Measurements from ENCODE around the gene TMA16.
"Not testable (repeated sequence)": the region's sequence is repeated elsewhere in the genome, so short reads cannot be mapped to it uniquely, and the experiment has no call there.

TMA16 gene

DNA sequence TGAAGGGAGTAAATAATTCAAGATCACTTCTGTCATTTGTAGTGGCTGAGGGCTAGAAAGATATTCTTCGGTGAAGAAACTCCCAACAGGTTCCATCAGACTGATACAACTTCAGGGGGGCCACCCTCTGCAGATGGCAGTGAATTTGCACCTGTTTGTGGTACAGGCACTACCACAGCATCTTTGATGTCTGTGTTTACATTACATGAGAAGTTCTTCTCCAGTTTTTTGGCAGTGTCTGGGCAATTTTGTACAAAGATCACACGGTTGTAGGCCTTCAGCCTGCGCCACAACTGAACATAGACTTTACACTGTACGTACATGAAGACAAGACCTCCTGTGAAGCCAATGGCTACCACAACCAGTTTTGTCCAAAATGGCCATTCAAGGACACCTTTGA lies 34.2 kb downstream of the TMA16 start:
- Histone ChIP-seq H3K27me3 (ENCODE audit: control insufficient read depth, insufficient read depth, low read length) (no peaks in the 10 kb centered on the region), H3K4me1 (ENCODE audit: control insufficient read depth, insufficient read depth, low read length) (no peaks in the 10 kb centered on the region), H3K36me3 (ENCODE audit: control insufficient read depth, insufficient read depth, low read length) (no peaks in the 10 kb centered on the region), H3K4me3 (ENCODE audit: low read length) (no peak overlapping the region), H3K27ac (ENCODE audit: low read depth, low read length) (no peak overlapping the region), H3K9ac (ENCODE audit: low read length) (no peak overlapping the region)

DNA sequence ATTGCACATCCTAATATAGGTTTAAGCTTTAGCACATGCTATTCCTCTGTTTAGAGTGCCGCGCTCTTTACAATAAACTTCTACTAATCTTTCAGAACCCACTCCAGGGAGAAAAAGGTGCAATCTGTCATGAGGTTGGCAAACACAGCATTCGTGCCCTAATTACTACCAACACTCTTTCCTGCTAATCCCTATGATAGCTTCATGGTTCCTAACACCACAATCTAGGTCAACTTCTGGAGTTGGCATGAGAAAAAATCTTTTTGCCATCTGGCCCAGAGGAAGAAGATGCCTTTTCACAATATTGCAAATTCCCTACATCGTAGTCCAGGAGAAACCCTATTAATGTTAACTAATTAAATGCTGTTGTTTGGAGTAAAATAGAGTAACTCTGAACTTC lies 39.6 kb downstream of the TMA16 start:
- Histone ChIP-seq H3K4me3 (ENCODE audit: low read length) (no peak overlapping the region), H3K9ac (ENCODE audit: low read length) (no peak overlapping the region), H3K4me1 (ENCODE audit: control insufficient read depth, insufficient read depth, low read length) (no peaks in the 10 kb centered on the region), H3K36me3 (ENCODE audit: control insufficient read depth, insufficient read depth, low read length) (no peaks in the 10 kb centered on the region), H3K27me3 (ENCODE audit: control insufficient read depth, insufficient read depth, low read length) (no peaks in the 10 kb centered on the region), H3K27ac (ENCODE audit: low read depth, low read length) (no peak overlapping the region)

DNA sequence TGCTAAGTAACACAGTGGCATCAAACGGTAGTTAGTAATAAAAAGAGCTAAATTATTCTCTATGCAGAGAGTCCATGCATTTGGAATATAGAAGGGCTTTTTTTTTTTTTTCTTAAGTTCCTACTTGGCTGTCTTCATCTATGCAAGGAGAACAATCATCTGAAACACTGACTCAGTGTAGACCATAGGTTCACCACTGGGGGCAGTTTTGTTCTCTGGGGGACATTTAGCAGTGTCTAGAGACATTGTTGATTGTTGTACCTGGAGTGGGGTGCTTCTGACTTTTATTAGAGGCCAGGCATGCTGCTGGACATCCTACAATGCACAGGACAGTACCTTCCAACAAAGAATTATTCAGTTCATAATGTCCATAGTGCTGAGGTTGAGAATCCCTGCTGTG lies 41.2 kb downstream of the TMA16 start:
- Histone ChIP-seq H3K27ac (ENCODE audit: low read depth, low read length) (no peak overlapping the region), H3K9ac (ENCODE audit: low read length) (no peak overlapping the region), H3K4me3 (ENCODE audit: low read length) (no peak overlapping the region), H3K27me3 (ENCODE audit: control insufficient read depth, insufficient read depth, low read length) (no peaks in the 10 kb centered on the region), H3K4me1 (ENCODE audit: control insufficient read depth, insufficient read depth, low read length) (no peaks in the 10 kb centered on the region), H3K36me3 (ENCODE audit: control insufficient read depth, insufficient read depth, low read length) (no peaks in the 10 kb centered on the region)

DNA sequence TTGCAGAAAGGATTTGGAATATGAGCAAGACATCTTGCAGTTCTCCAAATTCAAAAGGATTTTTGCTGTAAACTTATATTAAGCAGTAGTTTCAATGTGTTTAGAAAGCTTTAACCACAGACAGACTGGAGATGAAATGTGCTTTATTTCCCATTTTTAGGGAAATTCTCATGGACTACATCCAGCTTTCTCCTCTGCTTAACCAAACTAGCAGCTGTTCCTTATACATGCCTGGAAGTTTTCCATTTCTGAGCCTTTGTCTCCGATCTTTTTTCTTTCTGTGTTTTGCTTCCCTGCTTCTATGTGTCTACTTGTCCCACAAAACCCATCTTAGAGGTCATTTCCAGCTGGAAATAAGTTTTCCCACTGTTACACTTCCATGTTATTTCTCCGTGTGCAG lies 41.6 kb downstream of the TMA16 start:
- no peak overlapping the region for H3K27ac ChIP-seq (ENCODE audit: low read depth, low read length)
- no peak overlapping the region for H3K9ac ChIP-seq (ENCODE audit: low read length)
- H3K36me3 ChIP-seq (ENCODE audit: control insufficient read depth, insufficient read depth, low read length), result no peaks in the 10 kb centered on the region
- H3K27me3 ChIP-seq (ENCODE audit: control insufficient read depth, insufficient read depth, low read length), result no peaks in the 10 kb centered on the region
- no peak overlapping the region for H3K4me3 ChIP-seq (ENCODE audit: low read length)
- H3K4me1 ChIP-seq (ENCODE audit: control insufficient read depth, insufficient read depth, low read length), result no peaks in the 10 kb centered on the region

DNA sequence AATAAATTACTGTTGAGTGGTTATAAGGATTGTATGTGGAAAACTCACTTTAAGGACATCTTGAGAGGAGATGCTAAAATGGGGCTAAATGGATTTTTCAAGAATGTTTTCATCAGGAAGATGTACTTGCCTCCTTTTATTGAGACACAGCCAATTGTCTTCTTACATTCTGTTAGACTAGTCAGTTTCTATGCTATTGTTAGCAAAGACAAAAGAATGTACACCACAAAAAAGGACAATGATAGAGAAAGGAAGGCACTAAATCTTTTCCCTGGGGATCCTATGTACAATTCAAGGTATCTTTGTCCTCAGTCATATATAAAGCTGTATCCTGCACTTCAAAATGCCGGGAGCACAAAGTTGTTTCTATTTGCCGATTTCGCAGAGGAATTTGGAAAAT lies 42.6 kb downstream of the TMA16 start:
- H3K4me1 ChIP-seq (ENCODE audit: control insufficient read depth, insufficient read depth, low read length), result no peaks in the 10 kb centered on the region
- no peak overlapping the region for H3K4me3 ChIP-seq (ENCODE audit: low read length)
- H3K27ac ChIP-seq (ENCODE audit: low read depth, low read length), result no peak overlapping the region
- no peaks in the 10 kb centered on the region for H3K27me3 ChIP-seq (ENCODE audit: control insufficient read depth, insufficient read depth, low read length)
- H3K36me3 ChIP-seq (ENCODE audit: control insufficient read depth, insufficient read depth, low read length), result no peaks in the 10 kb centered on the region
- no peak overlapping the region for H3K9ac ChIP-seq (ENCODE audit: low read length)

DNA sequence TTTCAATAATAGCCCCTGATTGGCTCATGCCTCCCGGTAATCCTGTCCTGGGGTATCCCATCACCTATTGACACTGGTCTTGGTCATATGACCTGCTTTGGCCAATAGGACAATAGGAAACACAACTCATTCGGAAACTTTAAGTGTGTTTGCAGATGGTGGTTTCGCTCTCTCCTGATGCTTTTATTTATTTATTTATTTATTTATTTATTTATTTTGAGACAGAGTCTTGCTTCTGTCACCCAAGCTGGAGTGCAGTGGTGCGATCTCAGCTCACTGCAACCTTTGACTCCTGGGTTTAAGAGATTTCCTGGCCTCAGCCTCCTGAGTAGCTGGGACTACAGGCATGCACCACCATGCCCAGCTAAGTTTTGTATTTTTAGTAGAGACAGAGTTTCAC lies 44.3 kb downstream of the TMA16 start:
- H3K36me3 ChIP-seq (ENCODE audit: control insufficient read depth, insufficient read depth, low read length); H3K27me3 ChIP-seq (ENCODE audit: control insufficient read depth, insufficient read depth, low read length); H3K9ac ChIP-seq (ENCODE audit: low read length); H3K27ac ChIP-seq (ENCODE audit: low read depth, low read length); H3K4me3 ChIP-seq (ENCODE audit: low read length); H3K4me1 ChIP-seq (ENCODE audit: control insufficient read depth, insufficient read depth, low read length): not testable (repeated sequence)

DNA sequence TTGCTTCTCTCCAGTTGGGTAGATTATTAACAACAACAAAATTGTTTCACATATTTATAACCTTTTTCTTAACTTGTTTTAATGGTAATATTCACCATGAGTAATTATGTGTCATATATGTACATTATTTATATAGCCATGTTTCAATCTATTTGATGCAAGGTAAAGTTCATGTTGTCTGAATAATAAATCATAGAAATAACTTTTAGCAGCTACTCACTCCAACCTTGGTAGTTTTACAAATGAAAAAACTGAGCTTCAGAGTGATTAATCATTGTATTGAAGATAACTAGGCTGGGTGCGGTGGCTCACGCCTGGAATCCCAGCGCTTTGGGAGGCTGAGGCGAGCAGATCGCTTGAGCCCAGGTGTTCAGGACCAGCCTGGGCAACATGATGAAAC lies 46.0 kb downstream of the TMA16 start:
- Histone ChIP-seq H3K36me3 (ENCODE audit: control insufficient read depth, insufficient read depth, low read length) (no peaks in the 10 kb centered on the region), H3K27ac (ENCODE audit: low read depth, low read length) (no peak overlapping the region), H3K4me1 (ENCODE audit: control insufficient read depth, insufficient read depth, low read length) (no peaks in the 10 kb centered on the region), H3K27me3 (ENCODE audit: control insufficient read depth, insufficient read depth, low read length) (no peaks in the 10 kb centered on the region), H3K9ac (ENCODE audit: low read length) (no peak overlapping the region), H3K4me3 (ENCODE audit: low read length) (no peak overlapping the region)

DNA sequence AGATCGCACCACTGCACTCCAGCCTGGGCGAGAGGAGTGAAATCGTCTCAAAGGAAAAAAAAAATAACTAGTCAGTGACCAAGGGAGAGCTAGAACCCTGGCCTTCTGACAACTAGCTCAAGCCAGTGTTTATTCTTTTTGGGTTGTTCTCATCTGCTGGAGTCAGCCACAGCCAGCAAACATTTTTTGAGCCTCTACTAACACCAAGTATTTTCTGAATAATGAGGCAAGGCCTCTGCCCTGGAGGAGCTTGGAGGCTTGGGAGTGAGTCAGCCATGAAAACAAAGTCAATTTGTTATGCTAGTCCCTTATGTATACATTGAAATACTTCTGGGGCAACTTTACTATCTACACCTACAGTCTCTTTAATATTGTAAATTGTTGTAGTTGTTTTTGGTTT lies 46.5 kb downstream of the TMA16 start:
- Histone ChIP-seq H3K9ac (ENCODE audit: low read length) (no peak overlapping the region), H3K4me1 (ENCODE audit: control insufficient read depth, insufficient read depth, low read length) (no peaks in the 10 kb centered on the region), H3K4me3 (ENCODE audit: low read length) (no peak overlapping the region), H3K27ac (ENCODE audit: low read depth, low read length) (no peak overlapping the region), H3K27me3 (ENCODE audit: control insufficient read depth, insufficient read depth, low read length) (no peaks in the 10 kb centered on the region), H3K36me3 (ENCODE audit: control insufficient read depth, insufficient read depth, low read length) (no peaks in the 10 kb centered on the region)

DNA sequence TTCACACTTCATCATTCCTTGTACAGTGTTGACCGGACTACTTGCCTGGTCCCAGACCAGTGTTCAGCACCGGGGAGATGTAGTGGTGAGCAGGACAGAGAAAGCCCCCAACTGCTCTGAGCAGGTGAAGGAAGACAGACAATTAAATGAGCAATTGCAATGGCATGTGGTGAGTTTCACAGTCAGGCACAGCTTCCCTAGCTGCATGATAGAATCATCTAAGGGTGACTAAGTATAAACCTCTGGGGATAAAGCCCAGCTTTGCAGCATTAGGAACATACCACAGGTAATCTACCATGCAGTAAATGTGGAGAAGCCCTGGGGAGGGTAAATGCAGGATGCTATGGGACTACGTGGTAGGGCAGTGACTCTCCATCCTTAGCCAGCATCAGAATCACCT lies 47.8 kb downstream of the TMA16 start:
- Histone ChIP-seq H3K4me1 (ENCODE audit: control insufficient read depth, insufficient read depth, low read length) (no peaks in the 10 kb centered on the region), H3K36me3 (ENCODE audit: control insufficient read depth, insufficient read depth, low read length) (no peaks in the 10 kb centered on the region), H3K9ac (ENCODE audit: low read length) (no peak overlapping the region), H3K27ac (ENCODE audit: low read depth, low read length) (no peak overlapping the region), H3K4me3 (ENCODE audit: low read length) (no peak overlapping the region), H3K27me3 (ENCODE audit: control insufficient read depth, insufficient read depth, low read length) (no peaks in the 10 kb centered on the region)

DNA sequence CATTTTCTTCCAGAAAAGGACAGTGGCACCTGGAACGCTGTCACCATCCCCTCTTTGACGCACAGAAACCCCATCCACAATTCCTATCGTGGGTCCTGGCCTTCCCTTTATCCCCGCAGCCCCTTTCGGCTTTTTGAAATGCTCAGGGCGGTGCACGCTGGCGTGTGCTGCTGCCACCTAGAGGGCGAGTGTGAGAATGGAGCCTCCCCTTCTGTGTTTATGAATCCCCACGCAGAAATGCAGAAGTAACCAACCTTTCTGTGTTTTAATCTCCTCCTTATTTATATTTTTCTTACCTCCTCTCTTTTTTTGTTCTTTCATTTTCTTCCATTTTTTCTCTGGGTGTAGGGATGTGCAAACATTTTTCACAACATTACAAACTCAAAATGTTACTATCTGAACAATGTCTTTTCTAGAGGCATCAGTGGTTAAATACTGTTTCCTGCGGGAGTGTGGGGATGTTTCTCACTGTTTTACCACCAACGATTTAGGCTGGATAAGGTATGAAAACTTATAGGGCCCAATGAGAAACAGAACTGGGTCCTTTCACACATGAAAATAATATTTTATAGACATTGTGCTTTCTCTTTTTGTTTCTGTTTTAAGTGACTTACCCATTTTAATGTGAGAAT lies 50.0 kb downstream of the TMA16 start:
- no peaks in the 10 kb centered on the region for H3K4me1 ChIP-seq (ENCODE audit: control insufficient read depth, insufficient read depth, low read length)
- H3K4me3 ChIP-seq (ENCODE audit: low read length), result peak overlapping the region; percentile 42
- no peak overlapping the region for H3K27ac ChIP-seq (ENCODE audit: low read depth, low read length)
- no peaks in the 10 kb centered on the region for H3K36me3 ChIP-seq (ENCODE audit: control insufficient read depth, insufficient read depth, low read length)
- H3K27me3 ChIP-seq (ENCODE audit: control insufficient read depth, insufficient read depth, low read length), result no peaks in the 10 kb centered on the region
- no peak overlapping the region for H3K9ac ChIP-seq (ENCODE audit: low read length)

DNA sequence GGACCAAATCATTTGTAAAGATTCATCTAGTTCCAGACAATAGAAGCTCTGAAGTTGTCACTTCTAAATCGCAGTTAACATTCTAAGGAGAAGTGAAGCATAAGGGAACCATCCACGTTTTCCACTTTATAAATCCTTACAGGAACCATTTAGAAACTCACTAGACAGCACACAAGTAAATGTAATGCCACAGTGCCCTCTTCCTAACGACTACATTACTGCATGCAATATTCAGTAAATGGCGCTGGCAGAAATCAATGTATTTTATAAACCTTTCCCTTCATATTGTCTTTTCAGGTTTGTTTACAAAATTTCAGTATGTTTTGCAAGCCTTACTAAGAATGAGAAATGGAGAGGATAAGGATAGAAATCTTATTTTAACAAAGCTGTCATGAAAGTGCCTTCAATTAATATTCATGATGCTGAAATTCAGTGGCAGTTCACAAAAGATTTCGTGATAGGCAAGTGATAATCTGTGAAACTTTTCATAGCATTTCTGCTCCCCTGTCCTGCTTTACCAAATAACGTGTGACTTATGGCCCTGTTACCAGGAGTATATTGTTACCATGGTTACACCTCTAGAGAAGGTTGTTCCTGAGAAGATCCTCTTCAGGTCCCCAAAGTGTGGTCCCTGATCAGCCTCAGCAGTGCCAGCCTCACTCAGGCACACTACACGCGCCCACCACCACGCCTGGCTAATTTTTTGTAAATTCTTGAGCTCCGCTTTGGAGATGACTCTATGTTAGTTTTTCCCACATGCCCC lies 54.2 kb downstream of the TMA16 start:
- Histone ChIP-seq H3K36me3 (ENCODE audit: control insufficient read depth, insufficient read depth, low read length) (no peaks in the 10 kb centered on the region), H3K4me3 (ENCODE audit: low read length) (no peak overlapping the region), H3K27ac (ENCODE audit: low read depth, low read length) (no peak overlapping the region), H3K9ac (ENCODE audit: low read length) (no peak overlapping the region), H3K27me3 (ENCODE audit: control insufficient read depth, insufficient read depth, low read length) (no peaks in the 10 kb centered on the region), H3K4me1 (ENCODE audit: control insufficient read depth, insufficient read depth, low read length) (no peaks in the 10 kb centered on the region)

DNA sequence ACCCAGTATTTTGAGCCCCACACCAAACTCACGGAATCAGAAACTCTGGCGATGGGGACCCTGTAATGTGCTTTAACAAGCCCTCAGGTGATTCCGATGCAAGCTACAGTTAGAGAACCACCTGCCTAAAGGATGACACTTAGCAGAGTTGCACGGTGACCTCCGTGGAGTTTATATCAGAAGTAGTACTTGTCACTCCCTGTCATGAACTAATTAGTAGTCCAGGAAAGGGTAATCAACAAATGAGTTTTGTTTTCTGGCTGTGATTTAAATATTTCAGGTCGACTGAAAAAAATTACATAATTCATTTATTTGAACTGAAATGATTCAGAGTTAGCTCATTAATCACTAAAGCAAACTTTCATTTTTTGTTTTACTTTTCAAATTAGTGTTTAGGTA lies 56.4 kb downstream of the TMA16 start:
- Histone ChIP-seq H3K4me1 (ENCODE audit: control insufficient read depth, insufficient read depth, low read length) (no peaks in the 10 kb centered on the region), H3K4me3 (ENCODE audit: low read length) (peak overlapping the region; percentile 56), H3K9ac (ENCODE audit: low read length) (no peak overlapping the region), H3K27ac (ENCODE audit: low read depth, low read length) (no peak overlapping the region), H3K36me3 (ENCODE audit: control insufficient read depth, insufficient read depth, low read length) (no peaks in the 10 kb centered on the region), H3K27me3 (ENCODE audit: control insufficient read depth, insufficient read depth, low read length) (no peaks in the 10 kb centered on the region)

DNA sequence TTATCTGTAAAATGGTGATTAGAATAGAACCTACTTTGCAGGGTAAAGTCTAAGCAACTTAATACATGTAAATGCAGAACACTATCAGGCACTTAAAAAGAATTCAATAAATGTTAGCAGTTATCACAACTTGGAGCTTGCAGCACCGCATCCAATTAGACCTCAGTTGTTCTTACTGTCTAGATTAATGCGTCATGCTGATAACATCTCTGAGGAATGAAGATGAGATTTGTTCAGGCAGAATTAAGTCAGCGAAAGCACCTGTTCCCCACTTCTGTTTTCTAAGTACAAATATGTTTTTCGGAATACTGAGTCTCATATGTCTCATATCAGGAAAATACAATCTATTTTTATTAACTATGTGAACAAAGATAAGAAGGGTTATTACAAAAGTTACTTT lies 58.7 kb downstream of the TMA16 start:
- H3K36me3 ChIP-seq (ENCODE audit: control insufficient read depth, insufficient read depth, low read length), result no peaks in the 10 kb centered on the region
- H3K9ac ChIP-seq (ENCODE audit: low read length), result no peak overlapping the region
- no peaks in the 10 kb centered on the region for H3K4me1 ChIP-seq (ENCODE audit: control insufficient read depth, insufficient read depth, low read length)
- H3K27me3 ChIP-seq (ENCODE audit: control insufficient read depth, insufficient read depth, low read length), result no peaks in the 10 kb centered on the region
- H3K4me3 ChIP-seq (ENCODE audit: low read length), result no peak overlapping the region
- H3K27ac ChIP-seq (ENCODE audit: low read depth, low read length), result no peak overlapping the region

Data from rectal smooth muscle tissue (tissue), 1 donor.